Non-pigmented ciliary epithelial cell (primary cell): ENCODE data around the gene GALNT9.

Source experiments
- DNase-seq: peaks from one replicate; pipeline ENCODE4 v3.0.0-alpha.2; 2010; ENCODE audit warnings: low read depth

Gene GALNT9

GRCh38 chr12:132180648-132181546 lies 148.5 kb downstream of the GALNT9 start:
- DNase-seq = no peak

- DNase-seq = no peak
Measured at GRCh38 chr12:132179431-132180362, 149.7 kb downstream of the GALNT9 start.

- no peak for DNase-seq
Measured at GRCh38 chr12:132178801-132179401, 150.5 kb downstream of the GALNT9 start.

- no peak for DNase-seq
Measured at GRCh38 chr12:132178316-132178715, 151.1 kb downstream of the GALNT9 start.

- DNase-seq = no peak
Measured at GRCh38 chr12:132176920-132177551, 152.4 kb downstream of the GALNT9 start.

- no peak for DNase-seq
Measured at GRCh38 chr12:132176385-132176919, 152.9 kb downstream of the GALNT9 start.

GRCh38 chr12:132175496-132176384 lies 153.6 kb downstream of the GALNT9 start:
- DNase-seq = no peak

GRCh38 chr12:132174839-132175490 lies 154.4 kb downstream of the GALNT9 start:
- no peak for DNase-seq

GRCh38 chr12:132174015-132174838 lies 155.2 kb downstream of the GALNT9 start:
- DNase-seq = no peak

- no peak for DNase-seq
Measured at GRCh38 chr12:132173135-132174014, 156.0 kb downstream of the GALNT9 start.

- no peak for DNase-seq
Measured at GRCh38 chr12:132172619-132173018, 156.8 kb downstream of the GALNT9 start.

GRCh38 chr12:132171968-132172521 lies 157.3 kb downstream of the GALNT9 start:
- no peak for DNase-seq

- no peak for DNase-seq
Measured at GRCh38 chr12:132171293-132171967, 158.0 kb downstream of the GALNT9 start.

- no peak for DNase-seq
Measured at GRCh38 chr12:132170637-132171292, 158.6 kb downstream of the GALNT9 start.

- no peak for DNase-seq
Measured at GRCh38 chr12:132170094-132170636, 159.2 kb downstream of the GALNT9 start.

- no peak for DNase-seq
Measured at GRCh38 chr12:132169376-132169775, 160.0 kb downstream of the GALNT9 start.
